Measurements from ENCODE around the gene KCNIP1. TPM values are rescaled to one million over a fixed set of nuclear protein-coding genes. Genes with fewer than 3 reads are reported as not detected.
"Not testable (repeated sequence)": the region's sequence is repeated elsewhere in the genome, so short reads cannot be mapped to it uniquely, and the experiment has no call there.

Gene KCNIP1
- total RNA-seq, 2 donors from 2014 or later: not detected

DNA sequence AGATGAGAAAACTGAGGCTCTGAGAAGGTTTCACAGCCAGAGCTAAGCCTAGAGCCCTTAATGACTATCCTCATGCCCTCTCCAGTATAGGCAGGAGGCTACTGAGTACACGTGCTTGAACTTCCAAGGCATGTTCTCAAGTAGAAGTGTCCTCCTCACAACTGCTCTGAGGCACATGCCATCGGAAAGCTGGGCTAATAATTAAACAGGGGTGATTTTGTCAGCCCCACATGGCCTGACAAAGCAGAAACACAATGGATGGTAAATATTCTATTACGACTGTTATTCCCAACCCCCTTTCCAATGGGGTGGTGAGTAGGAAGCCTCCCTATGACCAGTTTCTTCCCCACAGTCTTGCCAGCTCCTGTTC, 34.3 kb downstream of the KCNIP1 start:
- H3K36me3 Mint-ChIP-seq (ENCODE audit: low read depth): no peaks in the 10 kb centered on the region
- H3K27ac Mint-ChIP-seq: no peak overlapping the region
- no peaks in the 10 kb centered on the region for H3K9me3 ChIP-seq (ENCODE audit: control insufficient read depth, low read length, poor library complexity, severe bottlenecking)
- no peaks in the 10 kb centered on the region for H3K4me1 Mint-ChIP-seq
- ATAC-seq: no peak
- DNase-seq: no peak
- H3K27me3 Mint-ChIP-seq: peaks cover 53% of the 10 kb centered on the region
- no peak overlapping the region for H3K4me3 Mint-ChIP-seq

DNA sequence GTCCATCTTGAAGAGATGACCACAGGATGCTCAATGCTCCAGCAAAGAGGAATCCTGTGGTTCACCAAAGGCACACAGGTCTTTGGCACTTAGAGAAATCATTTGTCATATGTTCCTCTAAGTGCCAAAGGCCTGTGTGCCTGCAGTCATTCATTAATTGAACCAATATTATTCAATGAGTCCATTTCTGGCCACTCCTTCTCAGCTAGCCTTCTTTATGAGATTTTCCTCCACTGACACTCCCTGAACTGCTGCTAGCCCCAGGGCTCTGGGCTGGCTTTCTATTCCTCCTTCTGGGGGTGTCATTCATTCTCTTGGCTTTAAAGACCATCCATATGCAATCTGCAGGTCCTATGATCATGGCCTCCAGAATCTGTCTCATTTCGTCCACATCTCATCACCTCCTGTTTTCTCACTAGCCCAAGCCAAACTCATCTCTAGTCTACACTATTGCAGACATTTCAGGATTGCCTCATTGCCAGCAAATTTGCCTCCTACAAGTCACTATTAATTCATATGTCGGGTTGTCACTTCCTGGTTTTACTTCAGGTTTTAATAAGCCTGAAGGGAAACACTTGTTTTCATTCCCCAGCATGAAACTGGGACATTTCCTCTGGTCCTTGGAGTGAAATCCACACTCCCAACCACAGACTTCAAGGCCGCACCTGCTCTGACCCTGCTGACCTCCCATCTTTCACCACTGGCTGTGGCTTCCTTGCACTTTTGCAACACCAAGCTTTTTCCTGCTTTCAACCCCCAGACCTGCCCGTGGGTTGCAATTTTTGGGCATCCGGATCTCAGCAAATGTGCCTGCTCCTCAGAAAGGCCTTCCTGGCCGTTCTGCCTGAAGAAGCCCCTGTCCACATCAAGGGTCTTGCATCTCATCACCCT, 35.1 kb downstream of the KCNIP1 start:
- Mint-ChIP-seq H3K36me3 (ENCODE audit: low read depth) (no peaks in the 10 kb centered on the region), H3K27ac (no peak overlapping the region), H3K4me1 (no peaks in the 10 kb centered on the region), H3K27me3 (peaks cover 45% of the 10 kb centered on the region), H3K4me3 (no peak overlapping the region)
- H3K9me3 ChIP-seq (ENCODE audit: control insufficient read depth, low read length, poor library complexity, severe bottlenecking): no peaks in the 10 kb centered on the region
- ATAC-seq (no peak), DNase-seq (no peak)

DNA sequence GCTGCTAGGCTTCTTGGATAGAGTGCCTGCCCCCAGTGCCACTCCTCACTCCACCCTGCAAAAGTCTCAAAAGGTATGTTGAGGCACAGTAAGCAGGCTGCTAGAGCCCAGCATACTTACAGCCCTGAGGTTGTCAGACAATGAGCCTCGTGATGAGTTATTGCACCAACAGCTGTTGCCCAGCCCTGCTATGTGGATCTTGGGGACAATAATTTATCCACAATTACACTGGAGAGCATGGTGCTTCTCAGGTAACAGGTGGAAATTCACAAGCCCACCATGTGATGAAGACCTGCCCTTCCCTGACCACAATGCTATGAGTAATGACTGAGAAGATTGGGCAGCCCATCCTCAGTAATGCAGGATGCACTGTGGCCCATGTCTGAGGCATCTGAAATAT, 36.5 kb downstream of the KCNIP1 start:
- no peaks in the 10 kb centered on the region for H3K36me3 Mint-ChIP-seq (ENCODE audit: low read depth)
- no peak for DNase-seq
- H3K4me1 Mint-ChIP-seq: no peaks in the 10 kb centered on the region
- ATAC-seq: no peak
- H3K4me3 Mint-ChIP-seq: no peak overlapping the region
- H3K27ac Mint-ChIP-seq: no peak overlapping the region
- no peaks in the 10 kb centered on the region for H3K9me3 ChIP-seq (ENCODE audit: control insufficient read depth, low read length, poor library complexity, severe bottlenecking)
- peaks cover 37% of the 10 kb centered on the region for H3K27me3 Mint-ChIP-seq

DNA sequence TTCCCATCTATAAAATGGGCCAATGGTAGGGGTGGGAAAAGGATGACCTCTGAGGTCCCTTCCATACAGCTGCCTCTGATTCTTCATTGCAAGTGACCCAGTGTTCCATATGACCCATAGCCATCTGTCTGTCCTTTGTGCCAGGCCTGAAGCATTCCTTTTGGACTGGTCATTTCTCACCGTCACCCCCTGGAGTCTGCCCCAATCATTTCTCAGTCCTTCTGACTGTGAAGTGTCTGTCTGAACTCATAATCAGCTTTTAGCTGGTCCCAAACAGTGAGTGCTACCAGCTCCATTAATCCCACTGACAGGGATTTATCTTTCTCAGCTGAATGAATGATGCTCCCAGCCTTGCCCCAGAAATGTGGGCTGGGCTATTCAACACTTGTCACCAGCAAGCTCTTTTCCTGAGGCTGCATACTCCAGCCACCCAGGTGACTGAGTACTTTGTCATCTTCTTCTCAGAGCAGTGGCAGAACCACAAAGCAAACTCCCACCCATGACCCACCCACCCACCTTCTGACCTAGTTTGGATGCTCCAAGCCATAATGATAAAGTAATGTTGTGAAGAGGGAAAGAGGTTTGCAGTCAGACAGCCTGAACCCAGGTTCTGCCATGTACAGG, 37.4 kb downstream of the KCNIP1 start:
- no peaks in the 10 kb centered on the region for H3K36me3 Mint-ChIP-seq (ENCODE audit: low read depth)
- ATAC-seq (no peak), DNase-seq (no peak)
- no peaks in the 10 kb centered on the region for H3K4me1 Mint-ChIP-seq
- no peak overlapping the region for H3K4me3 Mint-ChIP-seq
- no peak overlapping the region for H3K27ac Mint-ChIP-seq
- no peaks in the 10 kb centered on the region for H3K9me3 ChIP-seq (ENCODE audit: control insufficient read depth, low read length, poor library complexity, severe bottlenecking)
- H3K27me3 Mint-ChIP-seq: peaks cover 27% of the 10 kb centered on the region

DNA sequence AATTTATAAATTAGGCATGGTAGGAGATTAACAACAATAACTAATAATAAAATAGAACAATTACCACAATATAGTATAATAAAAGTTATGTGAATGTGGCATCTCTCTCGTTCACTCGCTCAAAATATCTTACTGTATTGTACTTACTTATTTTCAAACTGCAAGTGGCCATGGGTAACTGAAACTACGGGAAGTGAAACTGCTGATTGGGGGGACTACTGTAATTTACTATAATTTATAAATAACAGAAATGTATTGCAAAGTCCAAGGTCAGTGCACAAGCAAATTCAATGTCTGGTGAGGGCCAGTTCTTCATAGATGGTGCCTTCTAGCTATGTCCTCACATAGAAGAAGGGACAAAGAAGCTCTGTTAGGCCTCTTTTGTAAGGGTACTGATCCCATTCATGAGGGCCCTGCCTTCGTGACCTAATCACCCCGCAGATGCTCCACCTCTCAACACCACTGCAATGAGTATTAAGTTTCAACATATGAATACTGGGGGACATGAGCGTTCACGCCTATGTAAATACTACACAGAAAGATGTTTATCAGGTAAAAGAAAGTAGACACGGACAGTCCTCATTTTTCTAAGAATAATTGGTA, 39.0 kb downstream of the KCNIP1 start:
- no peak for ATAC-seq
- Mint-ChIP-seq H3K36me3 (ENCODE audit: low read depth) (no peaks in the 10 kb centered on the region), H3K27ac (no peak overlapping the region), H3K27me3 (peaks cover 14% of the 10 kb centered on the region), H3K4me1 (no peaks in the 10 kb centered on the region), H3K4me3 (no peak overlapping the region)
- H3K9me3 ChIP-seq (ENCODE audit: control insufficient read depth, low read length, poor library complexity, severe bottlenecking): no peaks in the 10 kb centered on the region
- no peak for DNase-seq

DNA sequence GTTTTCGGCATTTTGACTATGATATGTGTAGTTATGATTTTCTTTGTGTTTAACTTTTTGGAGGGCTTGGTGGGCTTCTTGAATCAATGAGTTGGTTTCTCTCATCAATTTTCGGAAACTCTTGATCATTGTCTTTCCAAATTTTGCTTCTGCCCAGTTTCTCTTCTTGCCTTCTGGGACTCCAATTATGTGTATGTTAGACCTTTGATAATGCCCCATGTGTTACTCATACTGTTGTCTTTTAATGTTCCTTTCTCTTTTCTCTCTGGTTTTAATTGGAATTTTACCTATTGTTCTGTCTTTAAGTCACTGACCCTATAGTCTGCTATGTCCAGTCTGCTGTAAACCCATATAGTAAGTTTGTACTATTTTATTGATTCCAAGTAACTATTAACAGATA, 41.5 kb downstream of the KCNIP1 start:
- H3K27ac Mint-ChIP-seq: no peak overlapping the region

DNA sequence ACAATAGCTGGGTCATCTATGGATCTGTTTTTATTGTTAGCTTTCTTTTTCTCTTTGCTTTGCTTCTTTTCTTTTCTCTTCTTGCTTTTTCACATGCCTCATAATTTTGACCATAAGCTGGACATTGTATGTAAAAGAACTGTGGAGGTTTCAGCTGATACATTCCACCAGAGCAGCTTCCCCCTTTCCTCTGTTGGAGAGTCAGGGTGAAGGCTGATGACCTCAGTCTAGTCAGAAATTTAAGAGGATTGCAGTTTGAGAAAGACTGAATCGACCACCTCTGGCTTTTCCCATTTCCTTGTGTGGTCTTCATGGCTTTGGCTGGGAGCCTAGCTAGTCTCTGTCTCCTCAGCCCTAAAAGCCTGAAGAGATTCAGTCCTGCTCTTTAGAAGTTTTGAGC, 42.0 kb downstream of the KCNIP1 start:
- H3K4me1 Mint-ChIP-seq: no peaks in the 10 kb centered on the region
- H3K9me3 ChIP-seq (ENCODE audit: control insufficient read depth, low read length, poor library complexity, severe bottlenecking): no peaks in the 10 kb centered on the region
- no peak overlapping the region for H3K27ac Mint-ChIP-seq
- no peaks in the 10 kb centered on the region for H3K36me3 Mint-ChIP-seq (ENCODE audit: low read depth)
- H3K27me3 Mint-ChIP-seq: no peaks in the 10 kb centered on the region
- no peak overlapping the region for H3K4me3 Mint-ChIP-seq
- DNase-seq (no peak), ATAC-seq (no peak)

More for the DNA sequence above, 41.5 kb downstream of the KCNIP1 start:
- Mint-ChIP-seq H3K4me3 (no peak overlapping the region), H3K4me1 (no peaks in the 10 kb centered on the region), H3K27me3 (peaks cover under 1% of the 10 kb centered on the region), H3K36me3 (ENCODE audit: low read depth) (no peaks in the 10 kb centered on the region)
- no peak for ATAC-seq
- no peak for DNase-seq
- no peaks in the 10 kb centered on the region for H3K9me3 ChIP-seq (ENCODE audit: control insufficient read depth, low read length, poor library complexity, severe bottlenecking)

DNA sequence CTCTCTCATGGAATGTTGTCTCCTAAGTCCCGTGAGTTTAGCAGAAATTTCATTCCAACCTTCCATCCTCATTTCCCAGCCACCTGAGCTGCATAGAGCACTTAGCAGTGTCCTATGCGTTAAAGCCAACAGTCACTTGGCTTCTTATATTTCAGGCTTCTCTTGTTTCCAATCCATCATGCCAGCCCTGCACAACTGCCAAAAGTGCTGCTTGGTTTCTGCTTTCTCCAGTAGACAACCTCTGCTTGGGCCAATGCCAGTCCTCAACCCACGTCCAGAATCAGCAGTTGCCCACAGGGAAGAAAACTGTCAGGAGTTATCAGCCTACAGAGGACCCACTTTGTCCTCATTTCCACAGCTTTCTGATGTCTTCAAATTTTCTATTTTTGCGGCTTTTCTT, 42.5 kb downstream of the KCNIP1 start:
- Mint-ChIP-seq H3K4me3 (no peak overlapping the region), H3K4me1 (no peaks in the 10 kb centered on the region), H3K36me3 (ENCODE audit: low read depth) (no peaks in the 10 kb centered on the region), H3K27ac (no peak overlapping the region), H3K27me3 (no peaks in the 10 kb centered on the region)
- no peaks in the 10 kb centered on the region for H3K9me3 ChIP-seq (ENCODE audit: control insufficient read depth, low read length, poor library complexity, severe bottlenecking)
- DNase-seq: no peak
- no peak for ATAC-seq

DNA sequence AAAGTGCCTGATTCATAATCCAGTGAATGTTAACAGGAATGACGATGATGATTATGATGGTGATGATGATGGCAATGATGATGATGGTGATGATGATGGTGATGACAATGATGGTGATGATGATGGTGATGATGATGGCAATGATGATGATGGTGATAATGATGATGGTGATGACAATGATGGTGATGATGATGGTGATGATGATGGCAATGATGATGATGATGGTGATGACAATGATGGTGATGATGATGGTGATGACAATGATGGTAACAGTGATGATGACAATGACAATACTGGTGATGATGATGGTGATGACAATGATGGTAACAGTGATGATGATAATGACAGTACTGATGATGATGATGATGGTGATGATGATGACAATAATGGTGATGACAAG, 46.6 kb downstream of the KCNIP1 start:
- H3K27me3 Mint-ChIP-seq; H3K36me3 Mint-ChIP-seq (ENCODE audit: low read depth); H3K4me3 Mint-ChIP-seq; H3K27ac Mint-ChIP-seq; H3K4me1 Mint-ChIP-seq; H3K9me3 ChIP-seq (ENCODE audit: control insufficient read depth, low read length, poor library complexity, severe bottlenecking); ATAC-seq; DNase-seq: not testable (repeated sequence)

DNA sequence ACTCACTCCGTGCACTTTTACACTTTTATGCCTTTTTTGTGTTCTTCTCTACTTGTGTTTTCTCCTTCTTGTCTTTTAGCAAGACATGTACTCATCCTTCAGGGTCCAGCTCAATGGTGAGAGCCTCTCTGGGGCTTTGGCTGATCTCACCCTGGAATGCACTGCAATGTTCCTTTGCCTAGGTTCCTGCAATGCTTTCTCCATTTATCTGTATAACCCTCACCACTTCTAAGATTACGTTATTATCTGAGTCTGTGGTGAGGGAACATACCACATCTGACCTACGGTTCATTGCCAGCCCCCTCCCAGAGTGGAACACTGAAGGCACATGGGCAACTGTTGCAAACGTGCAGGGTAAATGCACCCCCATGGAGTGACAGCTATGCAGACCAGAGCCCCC, 47.3 kb downstream of the KCNIP1 start:
- no peak for DNase-seq

DNA sequence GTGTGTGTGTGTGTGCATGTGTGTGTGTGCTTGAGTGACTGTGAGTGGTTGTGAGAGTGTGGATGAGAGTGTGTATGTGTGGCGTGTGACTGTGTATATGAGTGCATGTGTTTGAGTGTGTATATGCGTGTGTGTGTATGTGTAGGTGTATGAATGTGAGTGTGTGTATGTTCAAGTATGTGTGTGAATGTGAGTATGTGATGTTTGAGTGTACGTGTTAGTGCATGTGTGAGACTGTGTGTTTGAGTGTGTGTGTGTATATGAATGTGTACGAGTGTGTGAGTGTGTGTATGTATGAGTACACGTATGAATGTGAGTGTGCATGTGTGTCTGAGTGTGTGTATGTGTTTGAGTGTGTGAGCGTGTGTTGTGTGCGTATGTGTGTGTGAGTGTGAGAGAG, 47.8 kb downstream of the KCNIP1 start:
- no peaks in the 10 kb centered on the region for H3K27me3 Mint-ChIP-seq
- no peaks in the 10 kb centered on the region for H3K4me1 Mint-ChIP-seq
- ATAC-seq (no peak), DNase-seq (no peak)
- H3K4me3 Mint-ChIP-seq: no peak overlapping the region
- no peak overlapping the region for H3K27ac Mint-ChIP-seq
- no peaks in the 10 kb centered on the region for H3K9me3 ChIP-seq (ENCODE audit: control insufficient read depth, low read length, poor library complexity, severe bottlenecking)
- H3K36me3 Mint-ChIP-seq (ENCODE audit: low read depth): no peaks in the 10 kb centered on the region

More for the DNA sequence above, 47.3 kb downstream of the KCNIP1 start:
- ATAC-seq: no peak
- no peaks in the 10 kb centered on the region for H3K4me1 Mint-ChIP-seq
- H3K27ac Mint-ChIP-seq: no peak overlapping the region
- no peak overlapping the region for H3K4me3 Mint-ChIP-seq
- H3K9me3 ChIP-seq (ENCODE audit: control insufficient read depth, low read length, poor library complexity, severe bottlenecking): no peaks in the 10 kb centered on the region
- H3K36me3 Mint-ChIP-seq (ENCODE audit: low read depth): no peaks in the 10 kb centered on the region
- no peaks in the 10 kb centered on the region for H3K27me3 Mint-ChIP-seq

DNA sequence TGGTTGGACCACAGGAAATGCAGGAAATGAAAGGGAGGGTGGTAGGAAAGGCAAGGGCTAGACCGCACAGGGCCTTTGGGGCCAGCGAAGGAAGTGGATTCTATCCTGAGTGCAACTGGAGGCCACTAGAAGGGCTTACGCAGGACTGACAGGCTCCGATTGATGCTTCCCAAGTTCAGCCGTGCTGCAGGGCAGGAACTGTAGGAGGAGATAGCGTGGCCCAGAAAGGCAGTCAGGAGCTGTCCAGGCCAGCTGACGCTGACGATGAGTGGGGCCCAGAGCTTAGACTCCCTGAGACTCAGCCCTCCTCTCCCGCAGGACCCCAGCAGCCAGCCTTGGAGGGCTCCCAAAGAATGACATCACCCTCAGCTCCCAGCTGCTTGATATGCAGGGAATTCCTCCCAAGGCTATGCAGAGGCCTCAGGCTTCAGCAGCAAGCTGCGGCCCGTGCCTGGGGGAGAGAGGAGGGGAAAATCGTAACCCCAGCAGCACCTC, 48.8 kb downstream of the KCNIP1 start:
- H3K36me3 Mint-ChIP-seq (ENCODE audit: low read depth): no peaks in the 10 kb centered on the region
- H3K27me3 Mint-ChIP-seq: peaks cover 6% of the 10 kb centered on the region
- DNase-seq (no peak), ATAC-seq (no peak)
- H3K4me1 Mint-ChIP-seq: no peaks in the 10 kb centered on the region
- H3K27ac Mint-ChIP-seq: no peak overlapping the region
- no peaks in the 10 kb centered on the region for H3K9me3 ChIP-seq (ENCODE audit: control insufficient read depth, low read length, poor library complexity, severe bottlenecking)
- H3K4me3 Mint-ChIP-seq: no peak overlapping the region

DNA sequence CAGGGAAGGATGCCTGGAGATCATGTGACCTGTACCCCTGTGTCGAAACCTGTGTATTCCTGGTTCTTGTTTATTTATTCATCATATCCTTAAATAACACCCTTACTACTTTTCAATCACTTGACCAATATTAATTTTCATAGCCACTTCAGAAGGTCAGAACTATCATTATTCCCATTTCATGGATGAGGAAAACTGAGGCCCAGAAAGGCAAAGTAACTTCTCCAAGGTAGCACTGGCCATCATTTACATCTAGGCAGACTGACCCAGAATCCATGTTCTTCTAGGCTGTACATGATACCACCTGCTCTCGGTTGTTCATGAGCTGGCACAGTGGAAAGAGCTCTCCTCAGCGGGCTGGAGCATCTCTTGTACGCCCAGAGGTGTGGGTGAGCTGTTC, 49.4 kb downstream of the KCNIP1 start:
- H3K4me1 Mint-ChIP-seq: no peaks in the 10 kb centered on the region
- no peak overlapping the region for H3K4me3 Mint-ChIP-seq
- DNase-seq: no peak
- peaks cover 9% of the 10 kb centered on the region for H3K27me3 Mint-ChIP-seq
- H3K36me3 Mint-ChIP-seq (ENCODE audit: low read depth): no peaks in the 10 kb centered on the region
- H3K27ac Mint-ChIP-seq: no peak overlapping the region
- ATAC-seq: no peak
- H3K9me3 ChIP-seq (ENCODE audit: control insufficient read depth, low read length, poor library complexity, severe bottlenecking): no peaks in the 10 kb centered on the region

Measured in T-helper 17 cell (primary cell).